HG02852 (cell line): ENCODE data around the gene PCBP3.

Experiments used
- ATAC-seq: cut with Tn5 transposase; IDR thresholded peaks from one replicate; pipeline ENCODE4 v1.9.1; 2021; ENCODE audit warnings: mild to moderate bottlenecking, moderate library complexity; ENCODE audit not compliant: unreplicated experiment

Gene PCBP3

DNA sequence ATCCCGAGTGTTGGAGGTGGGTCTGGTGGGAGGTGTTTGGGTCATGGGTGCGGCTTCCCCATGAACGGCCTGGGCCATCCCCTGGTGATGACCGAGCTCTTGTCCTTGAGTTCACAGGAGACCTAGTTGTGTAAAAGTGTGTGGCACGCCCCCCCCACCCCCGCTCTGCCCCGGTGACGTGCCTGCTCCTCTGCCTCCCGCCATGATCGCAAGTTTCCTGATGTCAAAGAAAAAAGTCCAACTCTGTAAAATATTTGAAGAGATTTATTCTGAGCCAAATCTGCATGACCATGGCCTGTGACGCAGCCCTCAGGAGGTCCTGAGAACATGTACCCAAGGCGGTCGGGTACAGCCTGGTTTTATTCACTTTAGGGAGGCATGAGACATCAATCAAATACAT, 212.9 kb downstream of the PCBP3 start:
- ATAC-seq, result no peak

- ATAC-seq, result no peak
These were observed 213.4 kb downstream of the PCBP3 start for GRCh38 chr21:45856906-45857305.

GRCh38 chr21:45857761-45858160, 214.2 kb downstream of the PCBP3 start:
- ATAC-seq, result no peak

GRCh38 chr21:45858180-45858579, 214.7 kb downstream of the PCBP3 start:
- ATAC-seq, result no peak

DNA sequence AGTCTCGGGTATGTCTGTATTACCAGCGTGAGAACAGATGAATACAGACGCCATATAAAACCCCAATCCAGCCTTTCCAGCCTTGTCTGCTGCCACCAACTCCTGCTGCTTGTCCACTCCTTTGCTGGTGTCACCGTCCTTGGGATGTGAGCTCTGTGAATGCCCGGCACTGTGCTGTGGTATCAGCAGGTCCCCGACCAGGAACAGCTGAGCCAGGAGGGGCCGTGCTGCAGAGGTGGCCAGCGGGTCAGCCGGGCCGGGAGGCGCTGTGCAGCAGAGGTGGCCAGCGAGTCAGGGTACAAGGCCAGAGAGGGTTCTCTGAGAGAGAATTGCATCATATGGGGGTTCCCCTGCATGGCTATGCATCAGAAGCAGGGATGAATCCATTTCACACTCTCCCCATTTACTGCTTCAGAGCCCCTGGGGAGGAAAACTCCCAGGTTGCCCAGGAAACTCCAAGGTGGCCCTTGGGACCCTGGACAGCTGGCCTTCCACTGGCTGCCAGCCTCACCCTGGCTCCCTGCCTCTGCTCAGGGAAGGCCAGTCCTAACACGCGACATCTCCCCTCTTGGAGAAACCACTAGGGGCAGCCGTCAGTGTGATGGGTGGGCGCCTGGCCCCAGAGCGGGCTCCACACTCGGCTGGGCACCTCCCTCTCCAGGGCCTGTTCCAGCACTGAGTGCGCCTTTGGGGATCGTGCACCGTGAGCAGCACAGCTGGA, 215.7 kb downstream of the PCBP3 start:
- no peak for ATAC-seq

DNA sequence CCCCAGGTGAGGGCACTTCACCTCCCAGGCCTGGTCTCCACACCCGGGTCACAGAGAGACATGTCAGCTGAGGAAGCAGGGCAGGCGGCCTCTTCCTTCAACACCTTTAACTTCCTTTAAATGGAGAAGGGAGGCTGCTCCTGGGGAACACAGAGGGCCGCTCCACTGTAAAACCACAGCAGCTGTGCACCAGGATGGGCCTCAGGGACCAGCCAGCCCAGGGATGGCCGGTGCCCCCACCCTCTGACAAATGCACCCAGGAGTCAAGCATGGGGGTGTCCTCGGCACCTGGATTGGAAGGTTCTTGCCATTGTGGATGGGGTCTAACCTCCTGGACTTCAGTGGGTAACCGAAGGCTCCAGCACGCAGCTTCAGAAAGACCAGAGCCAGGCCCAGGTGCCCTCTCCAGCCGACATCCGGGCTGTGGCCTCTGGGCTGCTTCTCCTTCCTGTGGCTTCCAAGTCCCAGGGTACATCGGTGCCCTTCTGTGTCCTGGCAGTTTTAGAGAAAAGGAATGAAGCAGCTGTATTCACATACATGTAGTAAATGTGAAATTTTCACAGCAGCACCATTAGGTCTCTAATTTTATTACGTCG, 216.3 kb downstream of the PCBP3 start:
- ATAC-seq, result no peak

GRCh38 chr21:45860493-45861155, 217.1 kb downstream of the PCBP3 start:
- ATAC-seq, result no peak

GRCh38 chr21:45861156-45861870, 217.8 kb downstream of the PCBP3 start:
- no peak for ATAC-seq

DNA sequence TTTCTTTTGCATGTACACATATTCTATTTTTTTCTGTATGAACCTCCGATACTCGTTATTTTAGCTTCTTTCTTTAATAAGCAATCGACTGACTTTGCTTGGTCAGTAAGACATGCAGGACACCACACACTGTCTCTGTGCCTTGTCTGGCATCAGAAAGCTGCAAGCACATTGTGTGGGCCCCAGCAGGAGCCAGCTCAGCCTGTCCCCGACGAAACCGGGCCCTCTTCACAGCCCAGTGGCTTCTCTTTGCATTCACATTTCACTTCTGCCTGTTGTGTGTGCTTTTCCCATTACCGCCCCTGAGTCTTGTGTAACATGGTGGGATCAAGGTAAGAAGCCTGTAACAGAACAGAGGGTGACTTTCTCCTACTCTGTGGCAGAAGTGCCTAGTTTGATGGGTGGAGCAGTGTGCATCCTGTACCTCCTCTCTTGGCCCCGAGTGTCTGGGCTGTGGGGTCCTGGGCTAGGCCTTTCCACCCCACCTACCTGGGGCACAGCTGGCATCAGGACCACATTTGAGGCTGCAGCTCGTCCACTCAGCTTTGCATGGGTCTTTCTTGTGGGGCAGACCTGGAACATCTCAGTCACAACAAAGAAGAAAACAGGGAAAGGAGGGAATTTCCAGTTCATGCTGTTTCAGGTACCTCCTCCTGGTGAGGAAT, 219.2 kb downstream of the PCBP3 start:
- ATAC-seq, result no peak

- no peak for ATAC-seq
These were observed 219.7 kb downstream of the PCBP3 start for GRCh38 chr21:45863267-45863666.

DNA sequence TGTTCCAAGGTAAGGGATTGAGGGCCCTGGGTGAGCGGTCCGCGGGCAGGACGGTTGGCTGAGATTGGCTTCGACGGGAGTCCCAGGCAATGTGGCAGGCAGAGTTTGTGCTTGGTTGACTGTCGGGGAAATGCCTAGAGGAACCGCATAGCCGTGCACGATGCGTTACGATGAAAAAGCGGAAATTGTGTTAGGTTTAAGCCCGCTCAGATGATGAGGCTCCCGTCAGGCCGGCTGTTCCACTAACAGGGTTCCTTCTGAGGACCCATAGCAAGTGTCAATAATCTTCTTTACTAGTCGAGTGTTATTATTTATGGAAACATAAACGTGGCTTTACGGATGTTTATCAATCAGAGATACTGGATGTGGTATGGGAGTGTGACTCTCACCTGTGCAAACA, 220.2 kb downstream of the PCBP3 start:
- ATAC-seq, result no peak

GRCh38 chr21:45864436-45864835, 220.9 kb downstream of the PCBP3 start:
- ATAC-seq, result no peak

- ATAC-seq, result no peak
These were observed 221.7 kb downstream of the PCBP3 start for GRCh38 chr21:45865106-45865835.

DNA sequence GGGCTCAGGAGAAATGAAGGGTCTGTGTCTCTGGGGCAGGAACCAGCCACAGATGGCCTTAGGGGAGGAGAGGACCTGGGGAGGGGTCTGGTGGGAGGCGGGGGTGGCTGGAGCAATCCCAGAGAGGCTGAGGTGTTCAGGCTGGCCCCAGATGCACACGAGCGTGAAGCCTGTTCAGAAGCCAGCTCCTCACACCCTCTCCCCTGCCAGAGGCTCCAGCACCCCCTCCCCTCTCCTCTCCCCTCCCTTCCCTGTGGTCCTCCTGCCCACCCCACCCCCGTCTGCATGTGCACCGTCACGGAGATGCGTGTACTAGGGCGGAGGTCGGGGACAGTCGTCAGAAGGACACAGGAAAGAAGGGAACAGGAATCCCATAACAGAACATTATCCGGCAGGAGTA, 223.0 kb downstream of the PCBP3 start:
- no peak for ATAC-seq

- no peak for ATAC-seq
These were observed 223.6 kb downstream of the PCBP3 start for GRCh38 chr21:45867041-45867666.

DNA sequence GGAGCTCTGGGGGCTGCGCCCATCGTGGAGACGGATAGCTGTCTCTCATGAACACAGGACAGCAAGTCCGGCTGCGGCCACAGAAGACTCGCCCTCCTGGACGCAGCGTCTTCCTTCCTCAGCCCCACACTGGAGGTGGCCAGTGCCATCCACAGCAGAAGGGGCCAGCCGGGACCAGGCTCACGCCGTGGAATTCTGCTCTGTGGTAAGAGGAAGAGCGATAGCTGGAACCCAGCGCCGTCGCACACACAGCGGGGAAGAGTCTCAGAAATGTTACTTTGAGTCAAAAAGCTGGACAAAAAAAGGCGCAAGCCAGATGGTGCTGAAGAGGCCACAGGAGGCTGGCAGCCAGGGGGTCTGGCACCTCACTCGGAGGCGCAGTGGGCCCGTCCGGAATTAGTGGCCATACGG, 224.2 kb downstream of the PCBP3 start:
- ATAC-seq, result no peak

DNA sequence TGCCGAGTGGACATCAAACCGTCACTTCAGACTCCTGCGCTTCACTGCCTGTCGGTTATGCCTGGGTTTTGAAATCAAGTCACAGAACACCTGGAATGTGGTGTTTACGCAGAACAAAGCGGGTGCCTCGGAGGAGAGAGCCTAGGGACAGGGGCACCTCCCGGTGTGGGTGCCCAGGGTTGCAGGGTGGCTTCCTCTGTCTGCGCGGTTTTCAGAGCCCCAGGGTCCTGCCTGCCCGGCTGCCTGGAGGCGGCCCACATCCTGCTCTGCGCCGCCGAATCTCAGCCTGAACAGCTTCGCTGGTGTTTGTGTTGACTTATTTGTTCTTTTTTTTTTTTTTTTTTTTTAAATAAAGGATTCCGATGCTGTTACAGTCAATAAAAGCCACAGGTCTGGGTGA, 224.6 kb downstream of the PCBP3 start:
- ATAC-seq, result no peak

DNA sequence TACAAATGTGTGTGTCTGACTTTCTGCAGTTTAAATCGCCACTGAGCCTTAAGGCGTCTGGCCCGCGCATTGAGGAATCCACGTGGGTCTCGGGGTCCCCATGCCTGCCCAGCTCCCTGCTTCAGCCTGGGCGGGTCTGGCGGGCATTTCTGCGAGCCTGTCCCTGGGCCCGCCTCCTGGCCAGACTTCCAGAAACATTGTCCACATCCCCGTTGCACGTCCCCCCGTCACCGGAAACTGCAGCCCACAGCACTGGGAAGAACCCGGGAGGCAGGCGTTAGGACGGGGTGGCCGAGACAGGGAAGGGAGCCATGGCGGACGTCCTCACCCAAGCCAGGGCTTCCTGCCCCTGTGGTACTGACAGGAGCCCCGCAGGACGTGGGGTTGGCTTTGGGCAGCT, 225.0 kb downstream of the PCBP3 start:
- no peak for ATAC-seq

DNA sequence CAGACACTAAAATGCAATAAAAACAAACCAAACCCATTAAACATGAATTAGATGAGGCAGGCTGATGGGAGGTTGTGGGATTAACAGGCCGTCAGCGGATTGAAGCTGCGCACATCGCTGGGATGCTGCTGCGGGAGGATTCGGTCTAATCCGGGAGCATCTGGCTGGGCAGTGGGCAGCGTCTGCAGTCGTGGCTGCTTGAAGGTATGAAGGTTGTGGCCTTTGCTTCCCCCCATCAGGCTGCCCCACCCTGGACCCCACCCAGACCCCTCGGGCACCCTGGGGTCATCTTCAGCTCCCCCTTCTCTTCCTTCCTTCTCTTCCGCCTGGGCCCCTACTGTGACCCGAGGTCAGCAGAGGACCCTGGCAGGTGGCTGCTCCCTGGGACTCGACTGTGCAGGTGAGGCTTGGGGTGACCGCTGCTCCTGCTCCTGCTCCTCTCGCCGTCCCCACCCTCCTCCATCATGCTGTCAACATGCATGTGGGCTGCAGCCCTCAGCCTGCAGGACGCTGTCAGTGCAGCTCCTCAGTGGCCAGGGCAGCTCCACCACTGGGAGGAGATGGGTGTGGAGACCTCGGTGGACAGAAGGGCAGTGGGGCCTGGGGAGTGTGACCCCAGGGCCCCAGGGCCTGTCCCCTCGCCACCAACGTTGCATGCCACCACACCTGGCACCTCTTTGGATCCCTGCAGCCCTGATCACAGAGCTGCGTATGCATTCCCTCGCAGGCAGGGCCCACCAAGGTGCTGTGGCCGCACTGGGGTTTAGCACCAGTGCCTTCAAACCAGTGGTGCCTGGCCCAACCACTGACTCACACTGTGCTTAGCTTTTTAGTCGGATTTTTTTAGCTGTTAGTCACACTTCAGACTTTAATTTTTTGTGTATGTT, 225.8 kb downstream of the PCBP3 start:
- no peak for ATAC-seq
